GM19023 (cell line): ENCODE measurements around the gene FCHSD2.
"Not testable (repeated sequence)": the region's sequence is repeated elsewhere in the genome, so short reads cannot be mapped to it uniquely, and the experiment has no call there.

Source experiments
- ATAC-seq: cut with Tn5 transposase; IDR thresholded peaks from one replicate; pipeline ENCODE4 v1.9.1; 2021; ENCODE audit warnings: mild to moderate bottlenecking, moderate library complexity; ENCODE audit not compliant: unreplicated experiment

Gene FCHSD2

GRCh38 chr11:73072935-73073481, 69.1 kb downstream of the FCHSD2 start:
- ATAC-seq = no peak

GRCh38 chr11:73070653-73071052, 71.5 kb downstream of the FCHSD2 start:
- ATAC-seq = no peak

- not testable (repeated sequence) for ATAC-seq
Measured at GRCh38 chr11:73061857-73062424, 80.2 kb downstream of the FCHSD2 start.

GRCh38 chr11:73061434-73061833, 80.7 kb downstream of the FCHSD2 start:
- not testable (repeated sequence) for ATAC-seq

- no peak for ATAC-seq
Measured at GRCh38 chr11:73059915-73060314, 82.2 kb downstream of the FCHSD2 start.

GRCh38 chr11:73058989-73059674, 83.0 kb downstream of the FCHSD2 start:
- no peak for ATAC-seq

- no peak for ATAC-seq
Measured at GRCh38 chr11:73055655-73056354, 86.3 kb downstream of the FCHSD2 start.

GRCh38 chr11:73055002-73055401, 87.1 kb downstream of the FCHSD2 start:
- ATAC-seq = no peak

- ATAC-seq = no peak
Measured at GRCh38 chr11:73053964-73054363, 88.2 kb downstream of the FCHSD2 start.

GRCh38 chr11:73048446-73048845, 93.7 kb downstream of the FCHSD2 start:
- ATAC-seq = no peak

- no peak for ATAC-seq
Measured at GRCh38 chr11:73047773-73048371, 94.2 kb downstream of the FCHSD2 start.

- no peak for ATAC-seq
Measured at GRCh38 chr11:73040046-73040445, 102.1 kb downstream of the FCHSD2 start.

GRCh38 chr11:73034777-73035176, 107.3 kb downstream of the FCHSD2 start:
- no peak for ATAC-seq

- ATAC-seq = no peak
Measured at GRCh38 chr11:73034331-73034730, 107.8 kb downstream of the FCHSD2 start.

- no peak for ATAC-seq
Measured at GRCh38 chr11:73030130-73030529, 112.0 kb downstream of the FCHSD2 start.

- ATAC-seq = no peak
Measured at GRCh38 chr11:73029403-73029802, 112.7 kb downstream of the FCHSD2 start.

- ATAC-seq = no peak
Measured at GRCh38 chr11:73028611-73029010, 113.5 kb downstream of the FCHSD2 start.

- ATAC-seq = not testable (repeated sequence)
Measured at GRCh38 chr11:73027840-73028239, 114.3 kb downstream of the FCHSD2 start.

GRCh38 chr11:73024639-73025038, 117.5 kb downstream of the FCHSD2 start:
- ATAC-seq = no peak

GRCh38 chr11:73019996-73020395, 122.1 kb downstream of the FCHSD2 start:
- no peak for ATAC-seq

- ATAC-seq = no peak
Measured at GRCh38 chr11:73019449-73019848, 122.7 kb downstream of the FCHSD2 start.
